Colonic mucosa (tissue), 4 donors: ENCODE data around the gene HSPA1A. TPM values are rescaled to one million over a fixed set of nuclear protein-coding genes. Genes with fewer than 3 reads are reported as not detected.

Source experiments
- DNase-seq: peaks from one replicate; pipeline ENCODE4 v3.0.0-alpha.2; 2020
- H3K27ac ChIP-seq: fragments of 200-600 bp; one replicate; pipeline ENCODE4 v1.8.0; 2021
- H3K27me3 ChIP-seq: fragments of 200-600 bp; one replicate; pipeline ENCODE4 v1.8.0; 2021
- H3K36me3 ChIP-seq: fragments of 200-600 bp; one replicate; pipeline ENCODE4 v1.8.0; 2021
- H3K4me1 ChIP-seq: fragments of 200-600 bp; one replicate; pipeline ENCODE4 v1.8.0; 2021; ENCODE audit warnings: mild to moderate bottlenecking
- H3K4me3 ChIP-seq: fragments of 200-600 bp; one replicate; pipeline ENCODE4 v1.8.0; 2021
- H3K9ac ChIP-seq, 2 donors: one replicate each; pipeline ENCODE4 v1.7.0; 2013; ENCODE audit warnings: control low read depth in 2 of 2, low read depth in 2 of 2, low read length in 2 of 2
- H3K9me3 ChIP-seq: fragments of 200-600 bp; one replicate; pipeline ENCODE4 v1.8.0; 2021
- intact Hi-C: fragments of 100-400 bp; cut with DNase I; formaldehyde crosslinking; loops from one replicate; pipeline ENCODE4 v1.14.1; 2022
- total RNA-seq, 2 donors: library from RNA; stranded (reverse); fragmentation: NEBNext Ultra II Directional in 1 of 2; extraction: Animal tissue kit (Norgen Biotek cat#: 25700) in 1 of 2; gene quantifications; one replicate each; pipeline ENCODE4 v1.2.1, GENCODE V29; 2021
- TF ChIP-seq, protein P1 (sequence below): fragments of 200-600 bp; IDR thresholded peaks from one replicate; pipeline ENCODE4 v1.8.0; 2022; ENCODE audit warnings: antibody characterized with exemption, mild to moderate bottlenecking
- donor health status: healthy.
- donor health status: DM: no; HTN: no; CAD: no.
- donor health status: DM: no; HTN: no; CAD: no.

HSPA1A gene
- total RNA-seq, 2 donors from 2014 or later: 248 to 397 TPM

- no peaks in the 10 kb centered on the region for H3K9me3 ChIP-seq
- no peak overlapping the region for H3K27ac ChIP-seq
- H3K4me1 ChIP-seq: no peaks in the 10 kb centered on the region
- H3K9ac ChIP-seq: no peak overlapping the region
- H3K4me3 ChIP-seq: no peak overlapping the region
- no peak for DNase-seq
- no peaks in the 10 kb centered on the region for H3K36me3 ChIP-seq
- TF ChIP-seq, protein P1, sequence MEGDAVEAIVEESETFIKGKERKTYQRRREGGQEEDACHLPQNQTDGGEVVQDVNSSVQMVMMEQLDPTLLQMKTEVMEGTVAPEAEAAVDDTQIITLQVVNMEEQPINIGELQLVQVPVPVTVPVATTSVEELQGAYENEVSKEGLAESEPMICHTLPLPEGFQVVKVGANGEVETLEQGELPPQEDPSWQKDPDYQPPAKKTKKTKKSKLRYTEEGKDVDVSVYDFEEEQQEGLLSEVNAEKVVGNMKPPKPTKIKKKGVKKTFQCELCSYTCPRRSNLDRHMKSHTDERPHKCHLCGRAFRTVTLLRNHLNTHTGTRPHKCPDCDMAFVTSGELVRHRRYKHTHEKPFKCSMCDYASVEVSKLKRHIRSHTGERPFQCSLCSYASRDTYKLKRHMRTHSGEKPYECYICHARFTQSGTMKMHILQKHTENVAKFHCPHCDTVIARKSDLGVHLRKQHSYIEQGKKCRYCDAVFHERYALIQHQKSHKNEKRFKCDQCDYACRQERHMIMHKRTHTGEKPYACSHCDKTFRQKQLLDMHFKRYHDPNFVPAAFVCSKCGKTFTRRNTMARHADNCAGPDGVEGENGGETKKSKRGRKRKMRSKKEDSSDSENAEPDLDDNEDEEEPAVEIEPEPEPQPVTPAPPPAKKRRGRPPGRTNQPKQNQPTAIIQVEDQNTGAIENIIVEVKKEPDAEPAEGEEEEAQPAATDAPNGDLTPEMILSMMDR: no peak
- H3K27me3 ChIP-seq: no peaks in the 10 kb centered on the region
- intact Hi-C loops: loop anchor here (5.0 to 10.0 kb wide), 2 partner anchors 86 to 186 kb away; partner anchors contain the start of genes LY6G5C, NELFE and SKIC2
Observed at GRCh38 chr6:31768363-31769257, 46.7 kb upstream of the HSPA1A start.

DNA sequence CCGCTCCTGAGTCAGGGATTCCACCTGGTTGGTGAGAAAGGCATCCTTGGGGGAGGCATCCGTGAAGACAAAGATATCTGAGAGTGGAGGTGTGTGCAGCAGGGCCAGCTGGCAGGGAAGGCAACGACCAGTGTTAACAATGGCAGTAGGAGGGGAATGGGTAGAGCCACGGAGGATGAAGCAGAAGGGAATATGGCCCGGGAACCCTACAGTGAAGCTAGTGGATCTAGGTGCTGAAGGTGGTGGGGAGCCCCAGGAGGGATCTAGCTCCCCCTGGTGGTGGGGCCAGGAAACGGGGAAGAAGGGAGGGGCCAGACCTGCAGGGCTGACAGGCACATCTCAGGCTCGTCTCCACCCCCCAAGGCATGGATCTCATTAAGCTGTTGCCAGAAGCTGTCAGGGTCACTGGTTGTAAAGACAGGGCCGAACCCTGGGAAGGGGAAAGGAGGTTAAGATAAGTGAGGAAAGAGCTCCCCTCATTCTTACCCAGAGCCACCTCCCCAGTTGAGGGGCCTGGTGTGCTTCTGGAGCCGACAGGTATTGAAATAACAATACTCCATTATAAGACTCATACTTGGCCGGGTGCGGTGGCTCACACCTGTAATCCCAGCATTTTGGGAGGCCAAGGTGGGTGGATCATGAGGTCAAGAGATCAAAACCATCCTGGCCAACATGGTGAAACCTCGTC lies 45.5 kb upstream of the HSPA1A start:
- Histone ChIP-seq H3K4me1 (no peaks in the 10 kb centered on the region), H3K9ac (no peak overlapping the region), H3K27me3 (no peaks in the 10 kb centered on the region), H3K9me3 (no peaks in the 10 kb centered on the region), H3K4me3 (no peak overlapping the region), H3K27ac (peak overlapping the region; percentile 77), H3K36me3 (no peaks in the 10 kb centered on the region)
- intact Hi-C loops: loop anchor here (5.0 to 10.0 kb wide), 3 partner anchors 62 to 185 kb away; partner anchors contain the start of genes LY6G5C, NELFE and SKIC2
- DNase-seq: peak; percentile 93
- TF ChIP-seq, protein P1: peak; percentile 93

- H3K36me3 ChIP-seq: no peaks in the 10 kb centered on the region
- H3K9ac ChIP-seq: no peak overlapping the region
- DNase-seq: no peak
- H3K4me3 ChIP-seq: no peak overlapping the region
- peak overlapping the region; percentile 49 for H3K27ac ChIP-seq
- H3K4me1 ChIP-seq: no peaks in the 10 kb centered on the region
- intact Hi-C loops: loop anchor here (5.0 kb wide), 1 partner anchor 61 kb away; no protein-coding TSS in a partner anchor
- no peaks in the 10 kb centered on the region for H3K27me3 ChIP-seq
- H3K9me3 ChIP-seq: no peaks in the 10 kb centered on the region
- TF ChIP-seq, protein P1: no peak
Observed at GRCh38 chr6:31770860-31771259, 44.5 kb upstream of the HSPA1A start.

DNA sequence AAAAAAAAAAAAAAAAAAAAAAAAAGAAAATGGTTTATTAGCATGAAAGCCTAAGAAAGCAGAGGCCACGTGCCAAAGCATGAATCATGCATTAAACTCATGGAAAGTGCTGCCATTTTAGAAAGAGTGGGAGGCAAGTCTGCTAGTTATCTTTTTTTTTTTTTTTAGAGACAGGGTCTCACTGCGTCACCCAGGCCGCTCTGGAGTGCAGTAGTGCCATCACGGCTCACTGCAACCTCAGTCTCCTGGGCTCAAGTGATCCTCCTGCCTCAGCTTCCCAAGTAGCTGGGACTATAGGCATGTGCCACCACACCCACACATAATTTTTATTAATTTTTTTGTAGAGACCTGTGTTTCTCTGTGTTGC lies 43.4 kb upstream of the HSPA1A start:
- TF ChIP-seq, protein P1: no peak
- no peak overlapping the region for H3K27ac ChIP-seq
- no peak for DNase-seq
- no peaks in the 10 kb centered on the region for H3K27me3 ChIP-seq
- no peaks in the 10 kb centered on the region for H3K9me3 ChIP-seq
- H3K9ac ChIP-seq: no peak overlapping the region
- intact Hi-C loops: loop anchor here (5.0 kb wide), 1 partner anchor 60 kb away; no protein-coding TSS in a partner anchor
- H3K36me3 ChIP-seq: no peaks in the 10 kb centered on the region
- H3K4me3 ChIP-seq: no peak overlapping the region
- H3K4me1 ChIP-seq: peaks cover 3% of the 10 kb centered on the region

- peak overlapping the region; percentile 33 for H3K27ac ChIP-seq
- TF ChIP-seq, protein P1: no peak
Observed at GRCh38 chr6:31775184-31775583, 40.2 kb upstream of the HSPA1A start.

More at GRCh38 chr6:31775184-31775583, 40.2 kb upstream of the HSPA1A start:
- Histone ChIP-seq H3K36me3 (no peaks in the 10 kb centered on the region), H3K4me3 (no peak overlapping the region), H3K27me3 (no peaks in the 10 kb centered on the region), H3K9ac (peak overlapping the region; percentile 45 to 51), H3K4me1 (peaks cover 4% of the 10 kb centered on the region), H3K9me3 (no peaks in the 10 kb centered on the region)
- intact Hi-C loops: no loop called here
- DNase-seq: peak; percentile 80
